Measurements from ENCODE around the gene PLD5.
"Not testable (repeated sequence)": the region's sequence is repeated elsewhere in the genome, so short reads cannot be mapped to it uniquely, and the experiment has no call there.

PLD5 gene

DNA sequence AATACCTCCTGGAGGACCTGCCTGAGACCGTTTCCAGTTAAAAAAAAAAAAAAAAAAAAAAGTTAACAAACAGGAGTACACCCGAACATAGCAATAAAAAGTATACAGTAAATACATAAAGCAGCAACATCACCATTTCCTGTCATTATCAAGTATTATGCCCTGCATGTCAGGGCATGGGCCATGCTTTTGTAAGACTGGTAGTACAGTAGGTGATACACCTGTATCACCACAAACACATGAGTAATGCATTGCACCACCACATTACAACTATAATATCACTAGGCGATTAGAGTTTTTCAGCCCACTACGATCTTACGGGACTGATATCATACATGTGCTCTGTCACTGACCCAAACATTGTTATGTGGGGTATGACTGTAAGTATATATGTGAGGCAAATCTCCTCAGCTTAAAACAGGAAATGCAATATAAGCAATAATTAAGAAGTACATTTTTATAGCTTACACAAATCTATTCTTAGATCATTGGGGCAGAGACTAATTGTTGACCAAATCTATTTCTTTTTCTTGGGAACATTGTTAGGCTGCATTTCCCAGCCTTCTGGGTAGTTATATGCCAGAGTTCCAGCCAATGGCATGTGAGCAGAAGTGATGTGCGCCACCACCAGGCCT is 98.1 kb downstream of the PLD5 start:
- no peak for DNase-seq (ENCODE audit: low spot score)

DNA sequence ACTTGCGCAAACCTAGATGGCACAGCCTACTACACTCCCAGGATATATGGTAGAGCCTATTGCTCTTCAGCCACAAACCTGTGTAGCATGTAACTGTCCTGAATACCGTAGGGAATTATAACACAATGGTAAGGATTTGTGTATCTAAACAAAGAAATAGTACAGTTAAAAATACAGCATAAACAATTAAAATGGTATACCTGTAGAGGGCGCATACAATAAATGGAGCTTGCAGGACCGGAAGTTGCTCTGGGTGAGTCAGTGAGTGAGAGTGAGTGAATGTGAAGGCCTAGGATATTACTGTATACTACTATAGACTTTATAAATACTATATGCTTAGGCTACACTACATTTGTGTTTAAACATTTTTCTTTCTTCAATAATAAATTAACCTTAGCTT is 99.3 kb downstream of the PLD5 start:
- no peak for DNase-seq (ENCODE audit: low spot score)

DNA sequence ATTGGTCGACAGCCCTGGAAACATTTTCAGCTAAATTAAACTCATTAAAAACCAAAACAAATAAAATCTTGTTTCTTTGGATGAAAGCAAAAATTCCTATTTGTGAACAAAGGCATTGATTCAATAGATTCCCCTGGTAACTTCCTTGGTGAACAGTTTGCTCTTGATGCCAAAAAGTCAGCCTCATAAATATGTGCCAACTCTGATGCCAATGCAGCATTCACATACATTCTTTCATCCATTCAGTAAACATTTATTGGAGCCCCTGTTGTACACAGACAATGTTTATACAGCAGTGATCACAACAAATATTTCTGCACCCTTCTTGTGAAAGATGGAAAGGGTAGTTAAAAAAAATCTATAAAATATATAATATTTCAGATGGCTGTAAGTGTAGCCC is 107.8 kb downstream of the PLD5 start:
- DNase-seq (ENCODE audit: low spot score): no peak

DNA sequence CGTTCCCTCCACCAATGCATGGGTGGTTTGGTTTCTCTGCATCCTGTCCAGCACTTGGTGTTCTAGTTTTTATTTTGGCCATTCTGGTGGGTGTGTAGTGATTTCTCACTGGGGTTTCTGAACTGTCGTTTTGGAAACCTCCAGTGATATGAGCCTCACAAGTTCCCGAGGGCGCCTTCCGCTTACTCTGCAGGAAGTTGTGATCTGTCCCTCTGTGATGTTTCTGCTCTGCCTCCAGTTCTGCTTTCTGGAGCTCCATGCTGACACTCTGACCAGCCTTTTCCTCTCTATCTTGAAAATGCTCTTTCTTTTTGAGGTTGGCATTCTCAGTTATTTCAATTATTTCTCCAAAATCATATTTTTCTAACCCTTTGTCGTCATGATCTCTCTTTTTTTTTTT is 111.6 kb downstream of the PLD5 start:
- no peak for DNase-seq (ENCODE audit: low spot score)

DNA sequence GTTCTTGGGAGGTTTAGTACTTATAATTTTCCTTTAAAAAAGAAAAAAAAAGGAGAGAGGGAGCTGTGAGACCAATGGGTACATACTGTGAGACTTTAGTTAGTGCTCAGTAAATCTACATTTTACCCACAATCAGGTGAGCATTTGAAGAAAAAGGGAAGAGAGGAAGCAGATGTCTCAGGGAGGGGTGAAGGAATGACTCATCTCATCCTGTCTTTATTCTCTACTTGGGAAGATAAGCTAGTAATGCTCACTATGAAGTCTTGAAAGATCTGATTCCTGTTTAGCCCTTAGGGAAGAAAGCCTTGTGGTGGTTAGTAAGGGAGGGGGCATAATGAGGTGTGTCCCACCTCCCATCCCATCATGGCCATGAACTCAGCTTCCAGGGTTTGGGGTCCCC is 112.6 kb downstream of the PLD5 start:
- no peak for DNase-seq (ENCODE audit: low spot score)

DNA sequence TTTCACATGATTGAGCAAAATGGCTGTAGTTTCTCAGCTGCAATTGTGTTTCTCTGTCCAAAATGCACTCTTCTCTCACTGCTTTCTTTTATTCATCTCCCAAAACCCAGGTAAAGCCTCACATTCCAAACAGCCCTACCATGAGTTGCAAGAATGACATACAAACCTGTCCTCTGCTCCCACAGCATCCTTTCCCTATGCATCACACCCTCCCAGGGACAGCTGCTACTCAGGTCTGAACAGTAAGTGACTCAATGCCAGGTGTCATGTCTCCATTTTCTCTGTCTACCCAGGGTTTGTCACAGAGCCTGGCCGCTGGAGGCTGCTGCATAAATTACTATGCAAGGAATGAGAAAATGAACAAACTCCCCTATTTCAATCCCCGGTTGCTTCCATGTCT is 118.5 kb downstream of the PLD5 start:
- no peak for DNase-seq (ENCODE audit: low spot score)

DNA sequence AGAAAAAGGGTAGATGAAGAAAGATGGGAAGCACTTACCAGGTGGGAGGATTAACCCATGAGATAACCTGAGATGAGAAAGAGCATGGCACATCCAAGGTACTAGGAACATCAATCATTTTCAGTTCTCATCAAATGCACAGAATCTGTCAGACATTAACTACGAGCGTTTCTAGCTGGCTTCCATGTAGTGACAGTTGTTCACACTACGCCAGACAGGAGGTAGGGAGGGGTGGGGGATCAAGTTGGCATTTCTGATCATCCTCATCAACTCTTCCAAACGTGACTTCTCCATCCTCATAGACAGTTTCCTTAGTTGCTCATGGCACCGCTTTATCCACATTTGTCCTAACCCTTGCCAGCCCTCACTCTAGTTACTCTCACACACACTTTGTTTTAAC is 120.2 kb downstream of the PLD5 start:
- no peak for DNase-seq (ENCODE audit: low spot score)

DNA sequence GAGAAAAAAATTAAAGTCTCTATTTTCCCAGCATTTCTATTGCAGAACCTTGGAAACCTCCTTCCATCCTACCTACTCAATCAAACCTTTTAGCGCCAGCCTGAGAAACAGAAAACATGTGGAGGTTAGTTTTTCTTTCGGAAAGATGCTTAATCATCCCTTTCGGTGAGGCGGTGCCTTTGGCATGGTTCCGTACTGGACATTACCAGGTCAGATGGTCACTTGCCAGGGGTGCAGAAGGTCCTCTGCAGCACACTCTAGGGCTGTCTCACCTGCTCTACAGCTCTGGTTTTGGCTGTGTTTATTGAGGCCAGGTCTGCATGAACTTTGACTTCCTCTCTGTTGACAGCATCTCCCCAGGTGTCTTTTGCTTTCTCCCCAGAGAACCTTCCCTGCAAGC is 121.5 kb downstream of the PLD5 start:
- peak; percentile 70 for DNase-seq (ENCODE audit: low spot score)

DNA sequence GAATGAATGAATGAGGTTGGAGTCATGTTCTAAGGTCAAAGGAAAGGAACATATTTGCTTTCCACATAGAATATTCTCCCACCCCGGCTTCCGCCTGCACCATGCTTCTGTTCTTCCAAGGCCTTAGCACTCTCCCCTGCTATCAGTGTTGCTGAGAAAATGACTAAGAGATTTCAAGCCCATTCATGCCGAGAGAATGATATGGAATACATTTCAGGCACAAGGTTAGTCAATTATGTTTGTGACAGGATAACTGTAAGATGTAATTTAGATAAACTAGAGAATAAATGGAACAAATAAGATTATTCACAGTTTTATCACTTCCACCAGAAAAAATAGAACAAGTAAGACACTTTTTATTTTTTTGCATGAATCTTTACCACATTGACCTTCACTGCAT is 122.6 kb downstream of the PLD5 start:
- DNase-seq (ENCODE audit: low spot score): no peak

DNA sequence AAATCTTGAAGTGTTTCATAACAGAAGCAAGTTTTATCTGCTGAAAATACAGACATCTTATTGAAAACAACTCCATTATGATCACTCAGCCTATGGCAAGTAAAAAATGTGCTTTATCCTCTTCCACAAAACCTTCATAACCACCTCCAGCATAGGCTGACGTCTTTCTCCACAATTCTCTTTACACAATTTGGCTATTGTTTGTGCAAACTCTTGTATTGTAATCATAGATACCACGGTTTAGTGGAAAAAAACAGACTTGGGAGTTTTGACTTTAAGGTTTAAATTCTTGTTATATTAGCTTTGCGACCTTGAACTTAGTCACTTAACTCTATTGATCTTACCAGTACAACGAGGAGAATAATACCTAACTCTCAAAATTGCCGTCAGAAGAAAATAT is 126.1 kb downstream of the PLD5 start:
- no peak for DNase-seq (ENCODE audit: low spot score)

DNA sequence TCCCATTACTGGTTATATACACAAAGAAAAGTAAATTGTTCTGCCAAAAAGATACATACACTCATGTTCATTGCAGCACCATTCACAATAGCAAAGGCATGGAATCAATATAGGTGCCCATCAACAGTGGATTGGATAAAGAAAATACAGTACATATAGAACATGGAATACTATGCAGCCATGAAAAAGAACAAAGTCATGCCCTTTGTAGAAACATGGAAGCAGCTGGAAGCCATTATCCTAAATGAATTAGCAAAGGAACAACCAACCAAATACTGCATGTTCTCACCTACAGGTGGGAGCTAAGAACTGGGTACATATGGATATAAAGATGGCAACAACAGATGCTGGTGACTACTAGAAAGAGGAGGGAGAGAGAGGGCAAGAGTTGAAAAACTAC is 132.6 kb downstream of the PLD5 start:
- no peak for DNase-seq (ENCODE audit: low spot score)

DNA sequence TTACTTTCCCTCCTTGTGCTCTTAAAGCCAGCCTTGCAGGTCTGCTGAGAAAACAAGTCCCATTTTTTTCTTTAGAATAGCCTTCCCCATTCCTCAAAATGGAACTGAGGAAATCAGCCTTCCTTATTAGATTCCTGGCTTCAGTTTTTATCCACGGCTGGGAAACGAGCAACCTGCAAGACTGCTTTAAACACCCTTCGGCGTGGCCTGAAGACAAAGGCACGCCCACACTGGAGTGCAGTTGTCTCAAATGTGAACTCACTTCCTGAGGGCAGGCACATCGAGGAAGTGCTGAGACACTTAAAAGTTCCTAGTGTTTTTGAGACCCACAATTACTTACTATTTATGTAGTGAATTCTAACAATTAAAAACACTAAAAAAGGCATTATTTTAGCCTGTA is 148.4 kb downstream of the PLD5 start:
- not testable (repeated sequence) for DNase-seq (ENCODE audit: low spot score)

DNA sequence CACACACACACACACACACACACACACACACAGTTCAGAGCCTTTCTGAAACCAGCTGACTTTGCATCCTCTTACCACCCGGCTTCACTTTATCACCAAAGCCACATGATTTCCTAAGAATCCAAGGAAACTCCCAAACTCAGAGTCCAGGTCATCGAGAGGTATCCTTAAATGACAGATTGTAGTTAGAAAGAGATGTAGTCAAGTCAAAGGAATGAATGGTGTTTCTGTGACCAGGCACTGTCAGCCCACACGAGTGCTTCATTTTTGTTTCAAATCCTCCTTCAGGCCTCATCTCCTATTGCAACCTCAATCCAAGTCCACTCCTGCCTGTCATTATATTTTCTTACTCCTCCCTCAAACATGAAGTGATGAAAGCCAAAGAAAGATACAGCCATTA is 174.1 kb downstream of the PLD5 start:
- not testable (repeated sequence) for DNase-seq (ENCODE audit: low spot score)

DNA sequence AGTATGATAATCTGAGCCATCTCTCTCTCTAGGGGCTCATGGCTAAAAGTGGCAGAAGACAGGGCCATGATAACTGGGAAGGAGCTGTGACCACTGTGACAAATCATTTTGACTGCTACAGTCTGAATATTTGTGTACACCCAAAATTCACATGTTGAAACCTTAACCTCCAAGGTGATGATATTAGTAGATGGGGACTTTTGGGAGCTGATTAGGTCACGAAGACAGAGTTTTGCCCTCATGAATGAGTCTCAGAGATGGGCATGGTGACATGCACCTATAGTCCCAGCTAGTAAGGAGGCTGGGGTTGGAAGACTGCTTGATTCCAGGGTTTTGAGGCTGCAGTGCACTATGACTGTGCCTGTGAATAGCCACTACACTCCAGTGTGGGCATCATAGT is 174.9 kb downstream of the PLD5 start:
- DNase-seq (ENCODE audit: low spot score): no peak

DNA sequence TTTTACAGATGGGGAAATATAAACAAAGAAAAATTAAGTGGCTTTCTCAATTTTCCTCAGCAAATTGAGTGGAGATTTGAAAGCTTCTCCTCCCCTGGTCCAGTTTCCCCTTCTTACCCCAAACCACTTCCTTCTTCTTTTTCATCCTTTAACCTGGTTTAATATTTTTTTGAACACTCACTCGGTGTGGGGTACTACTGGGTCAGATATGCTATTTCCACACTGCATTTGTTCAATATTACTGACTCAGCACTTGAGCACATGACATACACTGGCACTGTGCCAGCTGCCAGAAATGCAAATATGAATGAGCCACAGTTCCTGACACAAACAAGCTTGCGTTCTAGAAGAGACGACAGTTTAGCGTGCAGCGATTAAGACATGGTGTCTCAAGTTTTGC is 193.6 kb downstream of the PLD5 start:
- peak; percentile 25 for DNase-seq (ENCODE audit: low spot score)

DNA sequence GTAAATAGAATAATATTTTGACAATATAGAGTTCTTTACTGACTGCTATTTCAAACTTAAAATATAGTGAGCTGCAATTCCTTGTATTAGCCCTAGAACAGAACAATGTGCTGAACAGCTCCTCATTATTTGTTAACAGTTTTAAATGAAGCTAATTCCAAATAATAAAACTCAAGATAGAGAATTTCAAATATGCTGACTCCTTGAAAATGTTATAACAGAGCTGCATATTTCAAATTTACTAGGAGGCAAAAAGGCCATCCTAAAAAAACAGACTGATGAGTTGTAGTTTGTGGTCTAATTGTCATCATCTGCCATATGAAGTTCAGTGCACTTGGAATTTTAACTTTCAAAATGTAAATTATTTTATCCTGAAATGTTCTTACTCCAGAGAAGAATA is 197.1 kb downstream of the PLD5 start:
- not testable (repeated sequence) for DNase-seq (ENCODE audit: low spot score)

DNA sequence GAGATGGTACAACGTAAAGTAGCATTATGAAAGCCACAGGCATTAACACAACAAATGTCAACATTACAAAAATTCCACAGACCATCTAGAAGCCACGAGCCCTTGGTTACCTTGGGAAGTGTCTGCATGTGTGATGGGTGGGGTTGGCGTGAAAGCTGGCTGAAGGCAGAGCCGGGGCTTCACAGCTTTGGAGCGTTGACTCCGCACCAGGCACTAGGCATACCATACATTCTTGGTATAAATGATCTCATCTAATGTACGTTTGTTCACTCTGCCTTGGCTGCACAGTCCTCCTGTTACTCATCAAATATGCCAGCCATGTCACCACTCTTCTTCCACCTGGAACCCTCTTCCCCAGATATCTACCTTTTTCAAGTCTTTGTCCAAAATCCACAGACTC is 202.5 kb downstream of the PLD5 start:
- DNase-seq (ENCODE audit: low spot score): not testable (repeated sequence)

DNA sequence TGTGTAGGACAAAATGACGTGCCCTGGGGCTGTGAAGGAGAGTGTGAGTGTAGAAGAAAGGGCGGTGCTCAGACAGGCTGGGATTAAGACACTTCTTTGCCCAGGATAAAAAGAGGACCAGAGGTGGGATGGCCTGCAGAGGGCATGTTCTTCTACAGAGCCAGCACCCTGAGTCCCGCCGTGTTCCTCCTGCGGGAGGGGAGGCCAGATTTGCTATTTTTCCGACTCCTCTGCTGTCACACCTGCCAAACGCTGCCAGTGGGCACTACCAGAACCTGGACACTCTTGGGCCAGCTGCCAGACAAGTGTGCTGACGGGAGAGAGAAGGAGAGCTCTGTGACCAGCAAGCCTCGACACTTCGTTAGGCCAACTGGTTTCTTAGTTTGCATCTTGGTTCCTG is 206.4 kb downstream of the PLD5 start:
- DNase-seq (ENCODE audit: low spot score): peak; percentile 64

DNA sequence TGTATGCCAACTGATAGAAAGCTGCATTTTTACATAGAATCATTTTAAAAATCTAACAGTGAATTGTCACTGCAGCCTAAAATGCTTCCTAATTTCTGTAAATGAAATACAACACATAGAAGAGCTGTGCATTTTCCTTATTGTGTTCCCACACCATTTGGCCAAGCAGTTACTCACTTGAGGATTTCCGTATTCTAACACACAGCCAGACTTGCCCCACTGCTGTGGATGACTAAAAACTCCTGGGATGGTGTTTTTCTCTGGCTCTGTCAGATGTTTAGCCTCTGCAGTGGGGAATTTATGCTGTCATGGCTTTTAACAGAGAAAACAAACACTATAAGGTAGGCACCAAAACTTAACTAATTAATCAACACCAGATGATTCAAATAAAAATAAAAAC is 209.6 kb downstream of the PLD5 start:
- DNase-seq (ENCODE audit: low spot score): not testable (repeated sequence)

DNA sequence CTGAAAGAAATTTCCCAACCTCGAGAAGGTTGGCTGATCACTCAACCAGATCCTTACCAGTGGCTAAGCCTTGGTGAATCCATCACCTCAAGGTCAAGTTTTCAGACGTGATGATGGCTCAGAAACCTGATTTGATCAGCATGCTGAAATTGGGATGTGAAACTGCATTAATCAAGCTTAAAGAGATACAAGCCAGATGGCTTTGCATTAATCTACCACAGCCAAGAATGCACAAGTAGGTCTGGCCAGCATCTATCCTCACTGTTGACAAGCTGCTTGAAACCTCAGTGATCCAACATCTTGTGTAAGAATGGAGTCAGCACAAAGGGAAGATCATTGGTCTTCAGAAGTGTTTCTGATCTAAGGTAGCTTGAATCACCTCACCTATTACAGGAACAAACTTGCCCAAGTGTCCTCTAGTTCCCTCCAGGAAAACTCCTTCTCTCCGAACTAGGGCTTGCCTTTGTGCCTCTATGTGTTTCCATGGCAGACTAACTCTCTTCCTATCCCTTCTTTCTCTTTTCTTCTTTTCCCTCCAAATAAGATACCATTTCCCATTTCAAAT is 210.3 kb downstream of the PLD5 start:
- not testable (repeated sequence) for DNase-seq (ENCODE audit: low spot score)

DNA sequence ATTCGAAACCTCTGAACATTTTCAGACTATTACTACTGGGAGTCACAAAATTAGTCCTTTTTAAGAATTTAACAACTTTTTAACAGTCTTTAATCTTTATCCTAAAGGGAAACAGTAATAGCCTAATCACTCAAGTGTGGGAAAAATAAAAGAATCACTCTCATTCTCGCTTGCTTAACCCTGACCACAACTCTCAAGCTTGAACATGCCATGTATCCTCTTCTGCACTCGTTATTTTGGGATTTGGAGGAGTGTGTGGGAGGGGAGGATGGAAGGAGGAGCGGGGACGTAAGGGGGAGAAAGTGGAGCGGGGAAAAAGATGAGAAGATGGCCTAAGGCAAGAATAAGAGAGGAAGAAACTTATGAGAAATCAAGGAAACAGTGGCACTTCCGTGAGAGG is 215.8 kb downstream of the PLD5 start:
- DNase-seq (ENCODE audit: low spot score): not testable (repeated sequence)

DNA sequence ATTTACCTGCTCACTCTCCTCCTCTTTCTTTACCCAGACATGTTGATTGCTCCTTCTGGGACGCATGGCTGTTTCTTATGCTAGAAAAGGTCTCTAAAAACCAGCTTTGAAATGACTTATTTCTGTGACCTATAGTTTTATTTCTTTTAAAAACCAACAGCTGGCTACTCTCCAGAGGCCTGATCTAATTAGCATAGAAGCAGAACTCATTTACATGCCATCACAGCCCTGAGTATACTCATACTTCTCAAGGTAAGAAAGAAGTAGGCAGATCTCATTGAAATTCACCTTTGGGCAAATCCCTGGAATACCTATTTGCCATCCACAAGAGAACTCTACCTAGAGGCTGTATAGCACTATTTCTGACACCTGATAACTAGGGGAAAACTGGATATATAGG is 230.7 kb downstream of the PLD5 start:
- DNase-seq (ENCODE audit: low spot score): not testable (repeated sequence)

DNA sequence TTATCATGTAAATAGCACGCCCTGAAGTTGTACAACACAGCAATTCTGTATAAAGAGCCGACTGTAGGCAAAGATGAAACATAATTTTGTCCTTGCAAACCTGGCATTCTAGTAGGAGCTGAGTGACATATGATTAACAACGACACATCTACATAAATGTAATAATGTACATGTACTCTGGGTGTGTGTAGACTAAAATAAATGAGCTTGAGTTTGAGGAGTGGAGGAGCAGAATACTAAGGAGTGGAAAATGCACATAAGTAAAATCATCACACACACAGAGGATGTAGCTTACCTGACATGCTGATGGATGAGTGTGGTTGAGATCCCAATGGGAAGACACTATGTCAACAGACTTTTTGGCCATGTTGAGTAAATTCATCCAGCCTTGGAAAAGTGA is 236.4 kb downstream of the PLD5 start:
- DNase-seq (ENCODE audit: low spot score): not testable (repeated sequence)

DNA sequence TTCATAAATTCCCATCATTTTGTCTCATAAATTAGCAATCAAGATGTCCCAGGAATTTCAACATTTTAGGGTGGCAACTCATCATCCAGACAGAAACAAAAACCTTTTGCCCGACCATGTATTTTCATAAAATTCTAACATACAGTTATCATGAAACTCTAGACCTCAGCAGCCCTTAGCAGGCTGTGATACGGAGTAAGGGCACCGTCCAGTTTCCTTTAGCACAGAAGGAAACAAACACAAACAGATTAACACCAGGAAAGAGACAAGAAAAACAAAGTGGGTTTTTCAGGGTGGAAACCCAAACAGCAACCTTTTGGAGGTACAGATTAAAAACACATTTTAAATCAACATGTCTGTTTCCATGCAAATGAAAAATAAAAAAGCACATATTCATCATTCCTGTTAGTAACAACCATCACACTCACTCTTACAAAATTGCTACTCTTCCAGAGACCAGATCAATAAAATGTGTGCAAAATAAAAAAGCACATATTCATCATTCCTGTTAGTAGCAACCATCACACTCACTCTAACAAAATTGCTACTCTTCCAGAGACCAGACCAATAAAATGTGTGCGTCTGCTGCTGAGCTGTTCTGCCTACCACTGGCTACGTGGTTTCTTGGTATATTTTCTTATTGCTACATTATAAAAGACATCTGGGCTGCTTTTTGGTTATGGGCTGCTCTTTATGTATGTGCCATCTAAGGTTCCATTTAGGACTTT is 241.6 kb downstream of the PLD5 start:
- not testable (repeated sequence) for DNase-seq (ENCODE audit: low spot score)

Data from cerebellar cortex (tissue), 1 donor.